ENCODE measurements around the gene KRIT1.

Gene KRIT1

GRCh38 chr7:92245487-92246359 is at the start of gene KRIT1, which contains the start of gene ANKIB1:
Gene KRIT1, minus strand, starts transcription at chr7:92245914. Its CDS starts 3,779 bp downstream, at chr7:92242135.
Gene ANKIB1, plus strand, starts transcription at chr7:92245974. Its CDS starts 49,005 bp downstream, at chr7:92294979.
- Histone ChIP-seq H3K4me2 (peak within 1 kb of the TSS; percentile 94), H3K27me3 (no peaks in the 10 kb centered on the region)
- no peak for TF ChIP-seq Cebpa-rat (IDR thresholded peaks at IDR 0.05)

GRCh38 chr7:92295391-92295790 is 49.7 kb upstream of the KRIT1 start:
- no peak overlapping the region for H3K27ac ChIP-seq
- H3K36me3 ChIP-seq, result peaks cover 15% of the 10 kb centered on the region; the same call in 1 of the 2 replicates
- H3K4me1 ChIP-seq, result peaks cover 10% of the 10 kb centered on the region
- H4K20me1 ChIP-seq, result peaks cover 5% of the 10 kb centered on the region; the same call in 1 of the 2 replicates
- H3K4me2 ChIP-seq, result no peak overlapping the region
- no peak for TF ChIP-seq Cebpa-rat (IDR thresholded peaks at IDR 0.05)
- H3K27me3 ChIP-seq, result no peaks in the 10 kb centered on the region
- H3K9me3 ChIP-seq, result no peaks in the 10 kb centered on the region
- H3K4me3 ChIP-seq, result no peak overlapping the region
- H3K9ac ChIP-seq, result no peak overlapping the region

More at GRCh38 chr7:92245487-92246359, at the start of gene KRIT1, which contains the start of gene ANKIB1:
- Histone ChIP-seq H3K9ac (peak within 1 kb of the TSS; percentile 93), H3K4me1 (peaks cover 28% of the 10 kb centered on the region), H3K36me3 (peaks cover 15% of the 10 kb centered on the region), H4K20me1 (peaks cover 32% of the 10 kb centered on the region), H3K9me3 (no peaks in the 10 kb centered on the region), H3K27ac (peak within 1 kb of the TSS; percentile 92), H3K4me3 (peak within 1 kb of the TSS; percentile 85)

- no peak overlapping the region for H3K9ac ChIP-seq
- no peaks in the 10 kb centered on the region for H3K27me3 ChIP-seq
- TF ChIP-seq Cebpa-rat (IDR thresholded peaks at IDR 0.05), result no peak
These were observed 48.3 kb upstream of the KRIT1 start for GRCh38 chr7:92293896-92294590.

GRCh38 chr7:92292981-92293380 is 47.3 kb upstream of the KRIT1 start:
- Histone ChIP-seq H3K27ac (no peak overlapping the region), H3K4me3 (no peak overlapping the region), H3K9me3 (0 out of 2 replicates have a peak, but pooled peaks cover under 1% of the 10 kb centered on the region), H3K36me3 (peaks cover 10% of the 10 kb centered on the region; the same call in 1 of the 2 replicates), H3K4me2 (no peak overlapping the region), H4K20me1 (peaks cover 9% of the 10 kb centered on the region; the same call in 1 of the 2 replicates), H3K27me3 (no peaks in the 10 kb centered on the region), H3K9ac (no peak overlapping the region), H3K4me1 (peaks cover 10% of the 10 kb centered on the region)
- TF ChIP-seq Cebpa-rat (IDR thresholded peaks at IDR 0.05), result no peak

More at GRCh38 chr7:92293896-92294590, 48.3 kb upstream of the KRIT1 start:
- H3K4me2 ChIP-seq, result no peak overlapping the region
- H3K9me3 ChIP-seq, result no peaks in the 10 kb centered on the region
- H3K36me3 ChIP-seq, result peaks cover 10% of the 10 kb centered on the region; the same call in 1 of the 2 replicates
- H3K4me3 ChIP-seq, result no peak overlapping the region
- peaks cover 10% of the 10 kb centered on the region for H3K4me1 ChIP-seq
- H3K27ac ChIP-seq, result no peak overlapping the region
- peaks cover 9% of the 10 kb centered on the region; the same call in 1 of the 2 replicates for H4K20me1 ChIP-seq

GRCh38 chr7:92289321-92289720 is 43.6 kb upstream of the KRIT1 start:
- Histone ChIP-seq H4K20me1 (peaks cover 9% of the 10 kb centered on the region; the same call in 1 of the 2 replicates), H3K4me1 (peaks cover 10% of the 10 kb centered on the region)
- no peak for TF ChIP-seq Cebpa-rat (IDR thresholded peaks at IDR 0.05)

GRCh38 chr7:92282930-92283329 is 37.2 kb upstream of the KRIT1 start:
- no peak overlapping the region for H3K4me3 ChIP-seq
- peaks cover 32% of the 10 kb centered on the region; the same call in 1 of the 2 replicates for H4K20me1 ChIP-seq
- no peaks in the 10 kb centered on the region for H3K4me1 ChIP-seq
- H3K36me3 ChIP-seq, result peaks cover 15% of the 10 kb centered on the region
- peaks cover 27% of the 10 kb centered on the region for H3K9me3 ChIP-seq
- no peak for TF ChIP-seq Cebpa-rat (IDR thresholded peaks at IDR 0.05)
- no peaks in the 10 kb centered on the region for H3K27me3 ChIP-seq
- H3K4me2 ChIP-seq, result no peak overlapping the region
- no peak overlapping the region for H3K27ac ChIP-seq
- no peak overlapping the region for H3K9ac ChIP-seq

More at GRCh38 chr7:92289321-92289720, 43.6 kb upstream of the KRIT1 start:
- Histone ChIP-seq H3K27me3 (no peaks in the 10 kb centered on the region), H3K27ac (no peak overlapping the region), H3K4me3 (no peak overlapping the region), H3K9me3 (peaks cover 9% of the 10 kb centered on the region), H3K36me3 (no peaks in the 10 kb centered on the region), H3K9ac (no peak overlapping the region), H3K4me2 (no peak overlapping the region)

GRCh38 chr7:92282221-92282814 is 36.6 kb upstream of the KRIT1 start:
- no peak overlapping the region for H3K4me3 ChIP-seq
- no peaks in the 10 kb centered on the region for H3K27me3 ChIP-seq
- no peak overlapping the region for H3K9ac ChIP-seq
- H3K4me1 ChIP-seq, result no peaks in the 10 kb centered on the region
- H3K4me2 ChIP-seq, result no peak overlapping the region
- peaks cover 38% of the 10 kb centered on the region; the same call in 1 of the 2 replicates for H4K20me1 ChIP-seq
- TF ChIP-seq Cebpa-rat (IDR thresholded peaks at IDR 0.05), result no peak
- peaks cover 20% of the 10 kb centered on the region for H3K36me3 ChIP-seq
- peaks cover 21% of the 10 kb centered on the region for H3K9me3 ChIP-seq
- H3K27ac ChIP-seq, result no peak overlapping the region

- Histone ChIP-seq H3K4me2 (no peak overlapping the region), H3K9ac (no peak overlapping the region), H3K9me3 (peaks cover 19% of the 10 kb centered on the region), H3K36me3 (peaks cover 27% of the 10 kb centered on the region), H3K4me3 (no peak overlapping the region), H3K27ac (no peak overlapping the region), H3K27me3 (no peaks in the 10 kb centered on the region), H4K20me1 (peaks cover 45% of the 10 kb centered on the region; the same call in 1 of the 2 replicates), H3K4me1 (no peaks in the 10 kb centered on the region)
- no peak for TF ChIP-seq Cebpa-rat (IDR thresholded peaks at IDR 0.05)
These were observed 35.3 kb upstream of the KRIT1 start for GRCh38 chr7:92281031-92281430.

- Histone ChIP-seq H3K4me3 (no peak overlapping the region), H3K27me3 (no peaks in the 10 kb centered on the region), H3K9me3 (peaks cover 19% of the 10 kb centered on the region)
These were observed 33.8 kb upstream of the KRIT1 start for GRCh38 chr7:92279396-92280031.

More at GRCh38 chr7:92279396-92280031, 33.8 kb upstream of the KRIT1 start:
- Histone ChIP-seq H3K9ac (no peak overlapping the region), H3K4me1 (no peaks in the 10 kb centered on the region), H4K20me1 (peaks cover 55% of the 10 kb centered on the region; the same call in 1 of the 2 replicates), H3K4me2 (no peak overlapping the region), H3K36me3 (peaks cover 27% of the 10 kb centered on the region), H3K27ac (no peak overlapping the region)
- no peak for TF ChIP-seq Cebpa-rat (IDR thresholded peaks at IDR 0.05)

Data from BLaER1 (cell line).